Mammary epithelial cell (primary cell): Measurements from ENCODE around the gene IL37.

Source experiments
- CTCF ChIP-seq, 2 donors: IDR thresholded peaks in 1 of 2; conservative IDR thresholded peaks in 1 of 2; 2 replicates each; pipeline ENCODE4 v1.5.1; 2011 to 2012; ENCODE audit warnings: inconsistent platforms in 2 of 2, low read length in 2 of 2, mild to moderate bottlenecking in 2 of 2, control low read depth in 1 of 2, low read depth in 1 of 2; ENCODE audit not compliant: insufficient read depth in 1 of 2; ENCODE audit errors: extremely low read depth in 1 of 2
- EZH2 ChIP-seq: IDR thresholded peaks from 2 replicates; pipeline ENCODE4 v1.6.1; 2012; ENCODE audit warnings: low read length, inconsistent platforms, borderline replicate concordance

DNA sequence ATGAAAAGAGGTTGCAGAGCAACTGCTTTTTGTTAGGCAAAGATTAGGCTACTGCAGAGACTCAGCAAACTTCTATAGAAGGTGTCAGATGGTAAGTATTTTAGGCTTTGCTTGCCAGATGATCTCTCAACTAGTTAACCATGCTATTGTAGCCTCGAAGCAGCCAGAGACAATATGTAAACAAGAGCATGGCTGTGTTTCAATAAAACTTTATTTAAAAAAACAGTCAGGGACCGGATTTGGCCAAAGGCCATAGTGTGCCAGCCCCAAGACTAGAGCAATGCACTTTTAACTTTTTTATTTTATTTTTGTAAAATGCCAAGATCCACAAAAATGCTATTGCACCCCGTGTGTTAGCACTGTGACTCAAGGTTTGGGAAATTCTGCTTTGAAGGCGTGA is 1.4 kb downstream of the IL37 start:
- TF ChIP-seq CTCF (conservative IDR thresholded peaks at IDR 0.05 in 1 of 2, IDR thresholded peaks at IDR 0.05 in 1 of 2; ENCODE audit: extremely low read depth in 1 of 2, insufficient read depth in 1 of 2, low read depth in 1 of 2, low read length in 2 of 2) (no peak), EZH2 (no peak)
